ENCODE results near the gene MED22. TPM values are rescaled to one million over a fixed set of nuclear protein-coding genes. Genes with fewer than 3 reads are reported as not detected.
A peak's percentile ranks its signal among the peaks of the same experiment; 100 is the strongest.
"Not testable (repeated sequence)": the region's sequence is repeated elsewhere in the genome, so short reads cannot be mapped to it uniquely, and the experiment has no call there.

The MED22 gene
- total RNA-seq, 2 experiments from 2014 or later, result 42.3 to 45.2 TPM

GRCh38 chr9:133341369-133342068 is 6.4 kb downstream of the MED22 start:
- no peak overlapping the region for H3K27ac Mint-ChIP-seq
- H3K9me3 Mint-ChIP-seq, result no peaks in the 10 kb centered on the region
- peaks cover 33% of the 10 kb centered on the region for H3K4me1 Mint-ChIP-seq
- H3K4me3 Mint-ChIP-seq, result no peak overlapping the region
- H3K27me3 Mint-ChIP-seq, result no peaks in the 10 kb centered on the region
- DNase-seq, result no peak
- H3K36me3 Mint-ChIP-seq, result peaks cover 51% of the 10 kb centered on the region

DNA sequence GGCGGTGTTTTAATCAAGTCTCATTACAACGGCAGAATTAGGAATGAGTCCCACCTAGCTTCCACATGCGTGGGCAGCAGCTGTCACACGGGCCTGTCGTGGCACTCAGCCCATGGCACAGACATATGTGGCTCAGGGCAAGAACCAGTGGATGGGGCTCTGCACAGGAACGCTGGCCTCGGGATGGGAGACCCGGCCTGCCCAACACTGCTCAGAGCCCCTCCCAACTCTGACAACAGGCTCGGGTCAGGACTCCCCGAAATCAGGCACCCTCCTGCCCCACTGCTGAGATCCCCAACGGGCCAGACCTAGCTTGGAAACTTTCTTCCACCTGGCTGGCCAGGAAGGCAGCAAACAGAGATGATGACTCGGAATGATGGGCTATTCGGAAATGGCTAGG is 7.0 kb downstream of the MED22 start:
- Mint-ChIP-seq H3K27ac (peak overlapping the region; percentile 82), H3K4me1 (peaks cover 31% of the 10 kb centered on the region), H3K27me3 (no peaks in the 10 kb centered on the region), H3K9me3 (no peaks in the 10 kb centered on the region), H3K4me3 (no peak overlapping the region), H3K36me3 (peaks cover 52% of the 10 kb centered on the region)
- DNase-seq, result no peak

DNA sequence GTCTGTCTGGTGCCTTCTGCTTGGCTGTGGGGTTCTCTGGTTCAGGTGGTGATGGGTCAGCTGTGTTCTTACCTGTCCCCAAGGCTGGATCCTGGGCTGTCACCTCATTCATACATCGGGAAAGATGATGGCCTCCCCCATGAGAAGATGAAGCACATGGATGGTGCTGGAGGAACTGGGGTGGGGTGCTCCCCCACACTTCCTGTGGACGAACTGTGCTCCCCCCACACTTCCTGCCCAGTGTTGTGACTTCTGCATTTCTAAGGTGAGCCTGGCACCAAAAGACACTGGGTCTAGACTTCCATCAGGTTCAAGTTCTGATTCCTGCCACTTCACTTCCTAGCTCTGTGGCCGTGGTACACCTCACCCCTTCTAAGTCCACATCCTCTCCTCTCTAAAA is 7.7 kb downstream of the MED22 start:
- Mint-ChIP-seq H3K9me3 (no peaks in the 10 kb centered on the region), H3K27me3 (no peaks in the 10 kb centered on the region), H3K27ac (peak overlapping the region; percentile 82), H3K36me3 (peaks cover 57% of the 10 kb centered on the region), H3K4me1 (peaks cover 28% of the 10 kb centered on the region), H3K4me3 (no peak overlapping the region)
- DNase-seq, result no peak

- peaks cover 57% of the 10 kb centered on the region for H3K36me3 Mint-ChIP-seq
- H3K27me3 Mint-ChIP-seq, result no peaks in the 10 kb centered on the region
- DNase-seq, result no peak
- peak overlapping the region; percentile 82 for H3K27ac Mint-ChIP-seq
- peaks cover 28% of the 10 kb centered on the region for H3K4me1 Mint-ChIP-seq
- no peak overlapping the region for H3K4me3 Mint-ChIP-seq
- no peaks in the 10 kb centered on the region for H3K9me3 Mint-ChIP-seq
These were observed 8.3 kb downstream of the MED22 start for GRCh38 chr9:133339641-133340040.

- H3K27ac Mint-ChIP-seq, result peak within 1 kb of the TSS; percentile 94
- DNase-seq, result peak; percentile 98
- H3K4me3 Mint-ChIP-seq, result peak within 1 kb of the TSS; percentile 98
- peaks cover 37% of the 10 kb centered on the region for H3K4me1 Mint-ChIP-seq
- H3K36me3 Mint-ChIP-seq, result peaks cover 65% of the 10 kb centered on the region
- H3K27me3 Mint-ChIP-seq, result no peaks in the 10 kb centered on the region
- no peaks in the 10 kb centered on the region for H3K9me3 Mint-ChIP-seq
These were observed 11.8 kb downstream of the MED22 start, which contains the start of gene SURF6 for GRCh38 chr9:133335924-133336811. TSS of gene SURF6 (minus strand) at chr9:133336188. CDS start at chr9:133336132, 56 bp downstream.

DNA sequence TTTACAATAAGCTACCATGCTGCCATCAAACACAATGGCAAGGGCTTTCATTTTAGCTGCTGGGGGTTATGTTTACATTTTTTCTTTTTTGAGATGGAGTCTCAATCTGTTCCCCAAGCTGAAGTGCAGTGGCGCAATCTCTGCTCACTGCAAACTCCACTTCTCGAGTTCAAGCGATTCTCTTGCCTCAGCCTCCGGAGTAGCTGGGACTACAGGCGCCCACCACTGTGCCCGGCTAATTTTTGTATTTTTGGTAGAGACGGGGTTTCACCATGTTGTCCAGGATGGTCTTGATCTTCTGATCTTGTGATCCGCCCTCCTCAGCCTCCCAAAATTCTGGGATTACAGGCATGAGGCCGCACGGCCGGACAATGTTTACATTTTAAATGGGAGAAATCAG is 13.0 kb downstream of the MED22 start:
- H3K9me3 Mint-ChIP-seq, DNase-seq, H3K27me3 Mint-ChIP-seq: not testable (repeated sequence)
- peaks cover 31% of the 10 kb centered on the region for H3K4me1 Mint-ChIP-seq
- peak overlapping the region; percentile 94 for H3K27ac Mint-ChIP-seq
- H3K4me3 Mint-ChIP-seq, result peak overlapping the region; percentile 98
- H3K36me3 Mint-ChIP-seq, result peaks cover 58% of the 10 kb centered on the region

DNA sequence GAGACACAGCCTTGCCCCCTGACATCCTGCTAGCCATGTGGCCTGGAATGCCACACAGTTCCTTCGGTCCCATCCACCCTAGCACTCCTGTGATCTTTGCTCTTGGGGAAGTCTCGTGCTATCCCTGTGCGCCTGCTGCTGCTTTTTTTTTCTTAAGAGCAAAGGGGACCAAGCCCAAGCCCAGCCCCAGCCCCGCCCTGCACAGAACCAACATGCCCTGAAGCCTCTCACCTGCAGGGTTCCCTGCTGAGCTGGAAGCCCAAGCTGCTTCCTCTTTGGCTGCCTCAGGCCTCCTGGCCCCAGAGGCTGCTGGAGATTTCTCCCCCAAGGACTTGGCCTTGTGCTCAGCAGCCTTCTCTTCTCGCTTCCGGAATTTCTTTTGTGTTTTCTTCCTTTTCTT is 13.8 kb downstream of the MED22 start:
- Mint-ChIP-seq H3K4me3 (peak overlapping the region; percentile 98), H3K36me3 (peaks cover 50% of the 10 kb centered on the region), H3K4me1 (peaks cover 29% of the 10 kb centered on the region), H3K27me3 (no peaks in the 10 kb centered on the region), H3K9me3 (no peaks in the 10 kb centered on the region), H3K27ac (peak overlapping the region; percentile 66)
- no peak for DNase-seq

GRCh38 chr9:133333566-133333965 is 14.4 kb downstream of the MED22 start:
- peak overlapping the region; percentile 98 for H3K4me3 Mint-ChIP-seq
- no peak for DNase-seq
- H3K27ac Mint-ChIP-seq, result peak overlapping the region; percentile 66
- H3K9me3 Mint-ChIP-seq, result no peaks in the 10 kb centered on the region
- H3K36me3 Mint-ChIP-seq, result peaks cover 50% of the 10 kb centered on the region
- peaks cover 29% of the 10 kb centered on the region for H3K4me1 Mint-ChIP-seq
- no peaks in the 10 kb centered on the region for H3K27me3 Mint-ChIP-seq

DNA sequence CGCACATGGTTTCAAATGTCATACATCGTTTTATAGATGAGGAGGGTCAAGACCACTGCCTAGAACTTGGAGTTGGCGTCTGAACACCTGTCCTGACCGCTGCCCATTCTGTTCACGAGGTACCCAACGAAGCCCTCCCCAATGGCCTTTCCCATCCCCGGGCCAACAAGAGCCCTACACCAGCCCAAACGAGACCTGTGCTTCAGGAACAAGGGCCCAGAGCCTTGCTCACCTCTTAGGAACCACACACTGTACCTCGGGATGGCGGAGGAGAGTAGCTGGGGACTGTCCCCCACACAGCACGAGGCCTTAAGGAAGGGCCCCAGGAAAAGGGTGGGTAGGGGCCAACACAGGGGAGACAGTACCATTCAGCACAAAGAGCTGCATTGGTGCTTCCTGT is 14.9 kb downstream of the MED22 start:
- Mint-ChIP-seq H3K9me3 (no peaks in the 10 kb centered on the region), H3K4me3 (no peak overlapping the region), H3K36me3 (peaks cover 49% of the 10 kb centered on the region), H3K27ac (no peak overlapping the region), H3K27me3 (no peaks in the 10 kb centered on the region), H3K4me1 (peaks cover 29% of the 10 kb centered on the region)
- DNase-seq, result no peak

- no peak for DNase-seq
- Mint-ChIP-seq H3K27me3 (no peaks in the 10 kb centered on the region), H3K4me3 (no peak overlapping the region), H3K36me3 (peaks cover 49% of the 10 kb centered on the region), H3K9me3 (no peaks in the 10 kb centered on the region), H3K4me1 (peaks cover 25% of the 10 kb centered on the region), H3K27ac (no peak overlapping the region)
These were observed 15.6 kb downstream of the MED22 start for GRCh38 chr9:133332381-133332730.

DNA sequence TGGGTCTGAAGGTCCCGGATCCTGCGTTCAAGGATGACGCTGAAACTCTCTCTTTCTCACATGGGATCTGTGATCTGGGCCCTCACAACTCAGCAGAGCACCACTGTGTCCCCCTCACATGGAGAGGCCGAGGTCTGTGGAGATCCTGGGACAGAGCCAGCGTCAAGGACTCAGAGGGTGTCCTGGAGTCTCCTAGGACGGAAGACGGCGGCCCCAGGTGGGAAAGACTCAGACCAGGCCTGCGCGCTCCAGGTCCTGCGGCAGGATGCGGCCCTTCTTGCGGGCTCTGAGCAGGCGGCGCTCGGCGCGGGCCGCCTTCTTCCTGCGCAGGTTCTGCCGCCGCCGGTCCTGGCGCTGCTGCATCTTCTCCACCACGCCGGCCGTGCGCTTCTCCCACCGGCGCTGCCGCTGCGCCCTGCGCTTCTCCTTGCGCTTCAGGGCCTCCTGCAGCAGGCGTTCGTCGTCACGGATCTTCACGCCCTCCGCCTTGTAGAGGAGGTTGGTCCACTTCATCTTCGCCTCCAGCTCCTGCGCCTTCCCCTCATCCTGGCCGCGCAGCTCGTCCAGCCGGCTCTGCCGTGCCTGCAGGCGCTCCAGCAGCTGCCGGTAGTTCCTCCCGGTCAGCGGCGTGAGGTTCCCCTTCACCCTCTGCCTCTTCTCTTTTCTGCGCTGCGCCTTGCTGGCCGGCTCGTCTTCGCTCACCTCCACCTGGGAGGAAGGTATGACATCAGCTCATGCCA is 16.1 kb downstream of the MED22 start:
- Mint-ChIP-seq H3K27ac (peak overlapping the region; percentile 25), H3K36me3 (peaks cover 47% of the 10 kb centered on the region), H3K27me3 (no peaks in the 10 kb centered on the region), H3K4me3 (no peak overlapping the region), H3K4me1 (peaks cover 25% of the 10 kb centered on the region), H3K9me3 (no peaks in the 10 kb centered on the region)
- no peak for DNase-seq

DNA sequence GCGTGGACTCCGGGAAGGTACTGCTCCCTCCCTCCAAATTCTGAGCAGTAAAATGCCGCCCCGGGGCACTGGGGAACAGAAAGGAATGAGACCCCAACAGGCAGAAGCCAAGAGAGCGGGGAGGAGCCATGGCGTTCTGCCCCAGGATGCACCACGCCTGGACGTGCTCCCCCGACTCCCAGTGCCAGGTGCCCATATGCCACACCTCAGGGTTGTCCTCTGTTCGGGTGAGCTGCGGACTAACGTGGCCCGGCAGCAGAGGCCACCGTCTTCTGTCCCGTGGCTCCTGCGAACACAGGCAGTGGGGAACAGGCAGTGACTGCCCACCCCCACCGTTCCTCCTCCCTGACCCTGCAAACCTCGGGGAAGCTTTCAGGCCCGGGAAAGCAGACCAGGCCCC is 16.7 kb downstream of the MED22 start:
- no peak overlapping the region for H3K4me3 Mint-ChIP-seq
- peaks cover 21% of the 10 kb centered on the region for H3K4me1 Mint-ChIP-seq
- no peaks in the 10 kb centered on the region for H3K9me3 Mint-ChIP-seq
- no peaks in the 10 kb centered on the region for H3K27me3 Mint-ChIP-seq
- DNase-seq, result no peak
- peak overlapping the region; percentile 25 for H3K27ac Mint-ChIP-seq
- H3K36me3 Mint-ChIP-seq, result peaks cover 41% of the 10 kb centered on the region

GRCh38 chr9:133329306-133330156 is 18.4 kb downstream of the MED22 start:
- DNase-seq, H3K27me3 Mint-ChIP-seq, H3K27ac Mint-ChIP-seq, H3K4me3 Mint-ChIP-seq, H3K9me3 Mint-ChIP-seq: not testable (repeated sequence)
- Mint-ChIP-seq H3K4me1 (peaks cover 21% of the 10 kb centered on the region), H3K36me3 (peaks cover 26% of the 10 kb centered on the region)

DNA sequence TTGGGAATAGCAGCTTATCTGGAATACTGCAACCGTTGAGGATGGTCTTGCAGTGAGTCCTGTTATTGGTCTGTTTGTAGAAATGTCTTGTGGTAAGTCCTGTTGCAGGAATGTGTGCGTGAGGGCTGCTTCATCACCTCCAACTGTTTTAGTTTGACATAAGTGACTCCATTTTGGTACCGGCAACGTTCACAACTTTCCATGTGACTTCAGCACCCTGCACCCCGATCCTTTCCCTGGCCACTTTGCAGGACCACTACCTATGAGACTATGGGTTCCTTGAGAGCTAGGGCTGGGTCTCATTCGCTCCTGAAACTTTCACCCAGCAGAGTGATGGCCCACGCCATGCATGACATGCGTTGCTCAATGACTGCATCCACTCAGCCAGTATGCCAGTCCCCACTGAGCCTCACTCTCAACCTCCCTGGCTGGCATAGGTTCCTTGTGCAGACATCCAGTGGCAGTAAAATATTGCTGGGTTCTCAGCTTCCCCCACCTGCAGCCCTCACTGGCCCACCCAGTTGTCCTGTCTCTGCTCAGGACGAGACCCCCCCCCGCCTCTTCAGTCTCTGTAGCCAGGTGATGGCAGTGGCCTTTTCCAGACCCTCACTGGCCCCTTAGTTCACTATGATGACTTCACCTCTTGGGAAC is 20.0 kb downstream of the MED22 start:
- H3K4me3 Mint-ChIP-seq, result no peak overlapping the region
- peak overlapping the region; percentile 66 for H3K27ac Mint-ChIP-seq
- no peaks in the 10 kb centered on the region for H3K27me3 Mint-ChIP-seq
- peaks cover 17% of the 10 kb centered on the region for H3K36me3 Mint-ChIP-seq
- DNase-seq, result no peak
- H3K4me1 Mint-ChIP-seq, result peaks cover 14% of the 10 kb centered on the region
- no peaks in the 10 kb centered on the region for H3K9me3 Mint-ChIP-seq
